ENCODE data around the gene PAIP2. TPM values are rescaled to one million over a fixed set of nuclear protein-coding genes. Genes with fewer than 3 reads are reported as not detected.

Gene PAIP2
- total RNA-seq, 2 experiments from 2014 or later: 108 to 118 TPM

DNA sequence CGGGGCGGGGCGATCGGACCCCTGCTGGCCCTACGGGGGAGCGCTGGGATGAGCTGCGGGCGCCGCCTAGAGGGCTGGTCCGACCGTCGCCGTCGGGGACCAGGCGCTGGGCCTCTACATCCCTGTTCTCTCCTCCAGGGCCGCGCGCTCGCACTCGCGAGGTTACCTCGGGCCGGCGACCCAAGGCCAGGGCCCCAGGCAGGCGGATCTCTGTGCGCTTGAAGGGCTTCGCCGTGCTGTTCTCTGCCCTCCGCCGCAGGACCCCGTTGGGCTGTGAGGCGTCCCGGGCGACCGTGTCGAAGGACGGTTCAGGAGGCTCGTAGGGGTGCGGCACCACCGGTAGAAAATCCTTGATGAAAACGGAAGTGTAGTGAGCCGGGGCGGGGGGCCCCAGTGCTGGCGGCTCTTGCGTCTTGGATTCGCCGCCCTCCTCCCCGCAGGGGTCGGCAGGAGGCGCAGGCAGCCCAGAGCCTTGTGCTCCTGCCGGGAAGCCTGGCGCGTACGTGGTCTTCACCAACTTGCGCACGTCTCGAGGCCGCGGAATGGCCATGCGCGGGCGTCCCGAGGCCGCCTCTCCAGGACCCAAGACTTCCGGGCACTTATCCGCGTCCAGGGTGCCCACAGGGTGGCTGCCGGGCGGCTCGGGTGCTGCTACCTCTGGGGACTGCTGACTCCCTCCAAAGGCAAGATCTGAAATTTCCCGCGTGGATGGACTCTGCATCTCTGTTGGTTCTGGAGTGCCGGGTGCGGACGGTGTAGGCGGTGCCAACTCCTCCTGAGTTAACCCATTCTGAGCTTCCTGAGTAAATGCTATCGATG is 51.2 kb downstream of the PAIP2 start:
- Mint-ChIP-seq H3K36me3 (peaks cover 15% of the 10 kb centered on the region), H3K9me3 (no peaks in the 10 kb centered on the region), H3K4me3 (peak overlapping the region; percentile 96), H3K27me3 (no peaks in the 10 kb centered on the region), H3K4me1 (peaks cover 52% of the 10 kb centered on the region), H3K27ac (peak overlapping the region; percentile 95)
- DNase-seq: peak; percentile 94
- POLR2A ChIA-PET: interaction anchor here (0.6 to 9.1 kb wide), 7 partner anchors 9 to 168 kb away, joined by 3 to 105 read pairs (median 6); partner anchors contain the start of genes MATR3, PAIP2, SPATA24 and UBE2D2
- peak; percentile 67 for ATAC-seq (ENCODE audit: low read depth)

DNA sequence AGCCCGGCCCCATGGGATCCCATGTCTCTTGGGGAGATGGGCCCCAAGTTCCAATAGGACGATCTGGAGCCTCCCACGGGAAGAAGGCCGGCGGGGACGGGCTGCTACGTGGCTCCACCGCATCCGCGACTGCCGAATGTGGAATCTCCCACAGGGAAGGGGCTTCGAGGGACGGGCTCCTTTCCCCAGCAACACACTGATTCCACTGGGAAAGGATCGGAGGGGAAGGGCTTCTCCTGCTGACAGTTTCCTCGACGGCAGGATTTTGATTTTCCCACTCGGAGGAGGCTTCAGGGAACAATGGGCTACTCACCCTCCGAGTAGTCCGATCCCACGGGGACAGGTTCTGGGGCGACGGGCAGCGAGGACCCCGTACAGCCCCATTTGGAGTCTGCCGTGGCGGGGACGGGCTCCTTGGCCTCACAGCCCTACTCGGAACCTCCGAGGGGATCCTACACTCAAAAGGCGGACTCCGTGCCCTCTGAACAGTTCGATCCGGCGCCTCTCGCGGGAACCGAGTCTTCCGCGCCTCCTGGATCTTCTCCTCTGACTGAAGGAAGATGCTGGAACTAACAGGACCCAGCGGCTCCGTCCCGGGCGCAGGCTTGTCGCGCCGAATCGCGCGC is 52.0 kb downstream of the PAIP2 start:
- POLR2A ChIA-PET: interaction anchor here (0.9 to 9.1 kb wide), 6 partner anchors 9 to 100 kb away, joined by 3 to 105 read pairs (median 6); partner anchors contain the start of genes MATR3, PAIP2 and SPATA24
- H3K27me3 Mint-ChIP-seq: no peaks in the 10 kb centered on the region
- H3K4me3 Mint-ChIP-seq: peak overlapping the region; percentile 96
- peak overlapping the region; percentile 95 for H3K27ac Mint-ChIP-seq
- peaks cover 17% of the 10 kb centered on the region for H3K36me3 Mint-ChIP-seq
- ATAC-seq (ENCODE audit: low read depth) (no peak), DNase-seq (no peak)
- peaks cover 49% of the 10 kb centered on the region for H3K4me1 Mint-ChIP-seq
- no peaks in the 10 kb centered on the region for H3K9me3 Mint-ChIP-seq

DNA sequence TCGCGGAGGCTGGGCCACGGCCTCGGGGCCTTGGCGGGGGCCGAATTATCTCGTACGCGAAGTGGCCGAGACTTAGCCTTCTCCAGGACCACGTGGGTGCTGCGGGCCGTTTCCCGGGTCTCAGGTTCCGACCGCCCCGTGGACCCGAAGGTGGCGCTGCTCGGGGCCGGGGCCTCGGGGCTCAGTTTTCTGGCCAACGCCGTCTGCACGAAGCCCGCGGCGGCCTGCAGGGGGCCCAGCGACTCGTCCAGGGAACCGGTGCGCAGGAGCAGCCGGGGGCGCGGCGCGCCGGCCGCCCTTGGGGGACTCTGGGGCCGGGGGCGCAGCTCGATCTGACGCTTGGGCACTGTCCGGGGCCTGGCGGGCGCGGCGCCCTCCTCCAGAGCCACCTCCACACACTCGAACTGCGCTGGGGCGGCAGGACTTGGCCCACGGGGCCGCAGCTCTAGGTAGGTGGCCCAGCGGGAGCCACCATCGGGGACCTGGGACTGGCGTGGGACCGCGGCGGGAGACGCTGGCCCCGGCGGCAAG is 52.5 kb downstream of the PAIP2 start:
- H3K4me1 Mint-ChIP-seq: peaks cover 46% of the 10 kb centered on the region
- H3K27me3 Mint-ChIP-seq: no peaks in the 10 kb centered on the region
- peak; percentile 84 for DNase-seq
- H3K4me3 Mint-ChIP-seq: peak overlapping the region; percentile 96
- peaks cover 18% of the 10 kb centered on the region for H3K36me3 Mint-ChIP-seq
- no peaks in the 10 kb centered on the region for H3K9me3 Mint-ChIP-seq
- peak; percentile 6 for ATAC-seq (ENCODE audit: low read depth)
- H3K27ac Mint-ChIP-seq: peak overlapping the region; percentile 95
- POLR2A ChIA-PET: interaction anchor here (0.5 to 9.1 kb wide), 4 partner anchors 10 to 101 kb away, joined by 3 to 105 read pairs (median 5); partner anchors contain the start of genes MATR3, PAIP2 and SPATA24

DNA sequence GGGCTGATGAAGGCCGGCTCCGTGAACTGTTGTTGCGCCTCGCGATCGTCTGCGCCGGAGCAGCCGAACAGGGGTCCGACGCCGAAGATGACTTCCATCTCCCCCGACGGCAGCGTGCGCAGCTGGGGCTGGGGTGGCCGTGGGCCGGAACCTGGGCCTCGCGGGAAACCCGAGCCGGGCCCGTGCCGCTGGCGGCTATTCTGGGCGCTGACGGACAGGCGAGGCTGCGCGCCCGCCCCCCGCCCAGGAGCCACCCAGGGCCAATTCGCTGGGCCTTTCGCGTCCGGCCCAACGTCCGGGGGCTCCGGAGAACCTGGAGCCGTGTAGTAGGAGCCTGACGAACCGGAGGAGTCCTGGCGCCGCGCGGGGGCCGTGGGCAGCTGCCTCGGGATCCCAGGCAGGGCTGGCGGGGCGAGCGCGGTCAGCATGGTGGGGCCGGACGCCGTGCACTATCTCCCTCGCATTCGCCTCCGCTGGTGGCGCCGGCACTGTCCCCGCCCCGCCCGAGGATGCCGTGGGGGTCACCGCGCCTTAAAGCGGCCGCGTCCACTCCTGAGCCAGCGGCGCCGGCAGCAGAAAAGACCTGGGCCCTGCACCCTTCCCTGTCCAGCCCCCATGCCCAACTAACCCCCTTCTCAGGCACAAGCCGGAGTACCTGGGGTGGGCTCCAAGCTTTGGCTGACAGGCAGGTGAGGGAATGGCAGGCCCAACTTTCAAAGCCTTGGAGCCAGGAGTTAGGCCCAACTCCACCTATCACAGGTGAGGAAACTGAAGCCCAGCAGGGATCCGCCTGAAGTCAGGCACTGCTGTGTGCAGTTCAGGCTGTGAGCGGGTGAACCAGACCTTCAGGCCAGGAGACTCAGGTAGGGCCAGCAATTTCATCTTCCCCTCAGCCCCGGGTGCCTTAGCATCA is 53.3 kb downstream of the PAIP2 start, which contains the start of gene PROB1:
Gene PROB1, minus strand, starts transcription at position 451 of the 913 bp plus-strand sequence. Its CDS starts 23 bp downstream, at position 428.
- no peak for DNase-seq
- peaks cover 45% of the 10 kb centered on the region for H3K4me1 Mint-ChIP-seq
- no peak for ATAC-seq (ENCODE audit: low read depth)
- peak within 1 kb of the TSS; percentile 95 for H3K27ac Mint-ChIP-seq
- POLR2A ChIA-PET: interaction anchor here (0.5 to 2.3 kb wide), 4 partner anchors 9 to 101 kb away, joined by 3 to 6 read pairs (median 4); partner anchors contain the start of genes MATR3 and SPATA24
- H3K27me3 Mint-ChIP-seq: no peaks in the 10 kb centered on the region
- peak within 1 kb of the TSS; percentile 96 for H3K4me3 Mint-ChIP-seq
- peaks cover 15% of the 10 kb centered on the region for H3K36me3 Mint-ChIP-seq
- H3K9me3 Mint-ChIP-seq: no peaks in the 10 kb centered on the region

DNA sequence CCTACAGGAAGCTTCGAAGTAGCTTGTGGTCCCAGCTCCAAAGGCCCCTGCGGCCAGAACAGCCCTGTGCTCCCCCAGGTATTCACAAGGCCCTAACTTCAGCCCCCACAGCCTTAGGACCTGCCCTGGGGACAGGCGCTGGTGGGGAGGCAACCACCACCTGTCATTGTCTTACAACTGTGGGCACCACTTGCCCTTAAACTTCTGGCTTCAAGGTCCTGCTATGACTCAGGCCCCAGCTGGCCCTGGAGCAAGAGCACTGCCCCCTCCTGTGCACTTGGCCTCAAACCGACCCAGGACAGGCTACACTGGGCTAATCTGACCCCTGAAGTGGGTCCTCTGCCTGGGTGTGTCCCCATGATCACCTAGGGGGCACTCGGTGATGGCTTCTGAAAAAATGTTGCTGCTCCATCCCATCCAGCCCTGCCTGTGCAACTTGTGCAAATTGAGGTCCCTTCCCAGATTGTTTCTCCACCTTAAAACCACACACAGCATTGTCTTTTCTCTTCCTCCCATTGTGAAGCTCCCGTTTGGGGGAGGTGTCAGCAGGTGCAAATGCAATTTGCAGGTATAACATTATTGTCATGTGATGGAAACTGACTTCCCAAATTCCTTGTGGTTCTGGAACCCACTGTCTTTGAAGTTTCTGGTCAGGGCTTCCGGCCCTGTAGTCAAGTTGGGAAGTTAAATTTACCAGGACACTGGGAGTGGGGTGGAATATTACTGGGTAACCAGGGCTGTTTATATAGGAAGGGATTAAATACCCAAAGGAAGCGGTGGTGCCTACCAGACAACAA is 54.4 kb downstream of the PAIP2 start:
- peaks cover 33% of the 10 kb centered on the region for H3K4me1 Mint-ChIP-seq
- H3K9me3 Mint-ChIP-seq: no peaks in the 10 kb centered on the region
- no peak overlapping the region for H3K27ac Mint-ChIP-seq
- H3K36me3 Mint-ChIP-seq: peaks cover 15% of the 10 kb centered on the region
- POLR2A ChIA-PET: interaction anchor here (0.8 to 1.2 kb wide), 5 partner anchors 8 to 96 kb away, joined by 3 to 4 read pairs (median 3); partner anchors contain the start of genes SPATA24 and STING1
- H3K4me3 Mint-ChIP-seq: no peak overlapping the region
- no peaks in the 10 kb centered on the region for H3K27me3 Mint-ChIP-seq
- DNase-seq (no peak), ATAC-seq (ENCODE audit: low read depth) (no peak)

DNA sequence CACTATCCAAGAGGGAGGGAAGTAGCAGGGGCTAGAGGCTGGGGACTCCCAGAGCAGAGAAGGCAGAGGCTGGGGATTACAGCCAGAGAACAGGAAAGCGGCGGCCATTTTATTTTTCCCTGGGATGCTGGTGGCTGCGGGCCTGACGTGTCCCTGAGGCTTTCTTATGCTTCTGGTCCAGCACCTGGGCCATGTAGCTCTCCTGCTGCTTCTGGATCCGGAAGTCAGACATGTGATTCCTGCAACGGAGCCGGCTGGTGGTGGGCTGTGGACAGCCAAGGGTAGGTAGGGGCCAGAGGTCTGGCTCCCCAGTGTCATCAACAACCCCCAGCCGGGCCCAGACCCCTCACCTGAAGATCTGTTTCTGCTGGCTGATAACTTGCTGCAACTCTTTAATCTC is 55.0 kb downstream of the PAIP2 start:
- peaks cover 17% of the 10 kb centered on the region for H3K36me3 Mint-ChIP-seq
- H3K4me1 Mint-ChIP-seq: peaks cover 27% of the 10 kb centered on the region
- POLR2A ChIA-PET: interaction anchor here (0.8 to 1.2 kb wide), 3 partner anchors 15 to 97 kb away, joined by 3 read pairs; partner anchors contain the start of gene STING1
- DNase-seq: no peak
- no peak overlapping the region for H3K27ac Mint-ChIP-seq
- no peak overlapping the region for H3K4me3 Mint-ChIP-seq
- no peaks in the 10 kb centered on the region for H3K27me3 Mint-ChIP-seq
- ATAC-seq (ENCODE audit: low read depth): no peak
- H3K9me3 Mint-ChIP-seq: no peaks in the 10 kb centered on the region

DNA sequence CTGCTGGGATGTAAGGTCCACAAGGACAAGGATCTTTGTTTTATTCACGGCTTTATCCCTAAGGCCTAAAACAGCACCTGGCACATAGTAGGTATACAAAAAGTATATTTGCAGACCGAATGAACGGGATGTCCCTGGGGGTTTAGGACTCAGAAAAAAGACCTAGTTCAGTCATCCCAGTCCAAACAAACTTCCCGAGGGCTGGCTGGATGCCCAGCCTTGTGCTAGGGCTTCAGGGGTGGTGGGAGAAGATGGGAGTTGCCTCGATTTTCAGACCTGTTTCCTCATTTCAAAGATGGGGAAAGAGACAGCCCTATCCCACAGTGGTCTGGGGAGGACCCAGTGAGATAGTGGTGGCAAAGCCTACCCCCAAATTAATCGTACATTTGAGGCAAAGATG is 56.3 kb downstream of the PAIP2 start:
- H3K27me3 Mint-ChIP-seq: no peaks in the 10 kb centered on the region
- no peak overlapping the region for H3K27ac Mint-ChIP-seq
- H3K4me1 Mint-ChIP-seq: peaks cover 31% of the 10 kb centered on the region
- no peak overlapping the region for H3K4me3 Mint-ChIP-seq
- DNase-seq (no peak), ATAC-seq (ENCODE audit: low read depth) (no peak)
- H3K36me3 Mint-ChIP-seq: peaks cover 16% of the 10 kb centered on the region
- H3K9me3 Mint-ChIP-seq: no peaks in the 10 kb centered on the region
- POLR2A ChIA-PET: interaction anchor here (0.7 kb wide), 1 partner anchor 207 kb away, joined by 3 read pairs; no protein-coding TSS in a partner anchor

DNA sequence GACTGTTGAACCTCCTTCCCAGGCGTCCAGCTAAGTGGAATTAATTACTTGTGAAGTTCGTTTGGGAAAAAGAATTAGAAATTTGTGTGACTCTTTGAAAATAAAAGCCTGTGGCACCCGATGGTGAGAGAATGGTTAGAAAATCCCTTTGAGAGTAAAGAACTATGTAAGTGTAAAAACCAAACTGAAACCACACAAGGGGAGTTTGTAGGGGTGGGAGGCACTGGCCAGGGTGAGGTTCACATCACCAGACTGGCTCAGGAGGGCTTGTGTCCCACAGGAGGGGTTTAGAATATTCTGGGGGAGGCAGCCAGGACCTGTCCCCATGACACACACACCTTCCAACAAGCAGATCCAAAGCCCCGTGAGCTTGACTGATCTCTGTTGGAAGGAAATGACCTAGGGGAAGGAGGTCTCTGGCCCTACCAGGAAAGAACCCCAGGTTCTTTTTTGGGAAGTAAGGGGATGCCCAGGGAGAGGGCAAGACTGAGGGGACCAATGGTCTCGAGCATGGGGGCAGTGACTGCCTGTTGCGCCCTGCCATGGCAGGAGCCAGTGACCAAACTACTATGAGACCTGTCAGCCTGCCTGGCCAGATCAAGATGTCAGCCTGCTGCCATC is 58.0 kb downstream of the PAIP2 start:
- H3K27me3 Mint-ChIP-seq: no peaks in the 10 kb centered on the region
- H3K9me3 Mint-ChIP-seq: no peaks in the 10 kb centered on the region
- DNase-seq: no peak
- no peak overlapping the region for H3K27ac Mint-ChIP-seq
- H3K4me1 Mint-ChIP-seq: peaks cover 43% of the 10 kb centered on the region
- no peak overlapping the region for H3K4me3 Mint-ChIP-seq
- ATAC-seq (ENCODE audit: low read depth): no peak
- POLR2A ChIA-PET: interaction anchor here (1.1 to 1.9 kb wide), 2 partner anchors 9 to 16 kb away, joined by 3 to 7 read pairs; partner anchors contain the start of gene MZB1
- H3K36me3 Mint-ChIP-seq: peaks cover 16% of the 10 kb centered on the region

DNA sequence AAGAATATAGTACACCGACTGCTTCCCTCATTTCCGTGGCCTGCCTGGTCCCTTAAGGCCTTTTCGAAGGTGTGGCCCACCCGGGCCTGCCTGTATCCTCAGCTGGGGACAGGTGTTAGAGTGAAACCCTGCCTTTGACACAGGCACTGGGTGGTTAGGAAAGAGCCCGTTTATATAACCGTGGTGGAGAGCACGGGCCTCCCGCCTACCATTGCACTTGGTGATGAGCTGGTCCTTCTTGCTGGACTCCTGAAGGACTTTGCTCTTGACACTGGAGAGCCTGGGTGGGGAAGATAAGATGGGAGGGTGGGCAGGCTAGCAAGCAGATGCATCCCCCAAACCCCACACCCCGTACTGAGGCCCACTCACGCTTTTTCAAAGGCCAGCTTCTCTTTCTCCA is 59.9 kb downstream of the PAIP2 start:
- peaks cover 35% of the 10 kb centered on the region for H3K4me1 Mint-ChIP-seq

DNA sequence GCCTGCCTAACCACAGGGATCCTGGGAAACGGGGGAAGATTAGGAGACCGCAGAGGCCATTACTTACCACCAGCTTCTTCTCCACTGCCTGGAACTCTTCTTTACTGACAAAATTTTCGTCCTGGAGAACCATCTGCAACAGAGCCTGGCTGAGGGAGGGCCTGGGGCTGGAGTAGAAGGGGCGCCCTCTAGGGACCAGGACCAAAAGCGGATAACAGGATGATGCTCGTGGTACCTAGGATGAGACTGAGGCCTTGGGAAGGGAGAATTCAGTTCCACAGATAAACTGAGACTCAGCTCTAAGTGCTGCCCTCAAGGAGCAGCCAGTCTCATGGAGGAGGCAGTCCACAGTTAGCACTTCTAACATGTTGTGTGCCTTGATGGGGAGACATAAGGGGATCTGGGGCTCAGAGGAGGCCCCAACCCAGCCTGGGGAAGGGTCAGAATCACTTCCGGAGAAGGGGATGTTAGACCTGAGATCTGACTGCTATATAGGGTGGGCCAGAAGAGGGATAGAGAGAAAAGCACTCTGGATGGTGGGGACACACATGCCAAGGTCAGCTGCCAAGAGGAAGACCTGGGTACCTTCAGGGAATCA is 61.0 kb downstream of the PAIP2 start:
- Mint-ChIP-seq H3K4me1 (peaks cover 32% of the 10 kb centered on the region), H3K36me3 (peaks cover 8% of the 10 kb centered on the region), H3K9me3 (no peaks in the 10 kb centered on the region), H3K4me3 (peak overlapping the region; percentile 96), H3K27me3 (no peaks in the 10 kb centered on the region), H3K27ac (peak overlapping the region; percentile 100)
- POLR2A ChIA-PET: interaction anchor here (1.2 to 4.6 kb wide), 5 partner anchors 10 to 158 kb away, joined by 3 to 28 read pairs (median 4); partner anchors contain the start of genes MZB1 and UBE2D2
- DNase-seq (no peak), ATAC-seq (ENCODE audit: low read depth) (no peak)

More for the DNA sequence above, 59.9 kb downstream of the PAIP2 start:
- Mint-ChIP-seq H3K9me3 (no peaks in the 10 kb centered on the region), H3K27me3 (no peaks in the 10 kb centered on the region), H3K4me3 (no peak overlapping the region), H3K36me3 (peaks cover 11% of the 10 kb centered on the region), H3K27ac (no peak overlapping the region)
- POLR2A ChIA-PET: interaction anchor here (1.3 to 4.6 kb wide), 2 partner anchors 8 to 11 kb away, joined by 5 to 28 read pairs; partner anchors contain the start of gene MZB1
- DNase-seq: no peak
- no peak for ATAC-seq (ENCODE audit: low read depth)

DNA sequence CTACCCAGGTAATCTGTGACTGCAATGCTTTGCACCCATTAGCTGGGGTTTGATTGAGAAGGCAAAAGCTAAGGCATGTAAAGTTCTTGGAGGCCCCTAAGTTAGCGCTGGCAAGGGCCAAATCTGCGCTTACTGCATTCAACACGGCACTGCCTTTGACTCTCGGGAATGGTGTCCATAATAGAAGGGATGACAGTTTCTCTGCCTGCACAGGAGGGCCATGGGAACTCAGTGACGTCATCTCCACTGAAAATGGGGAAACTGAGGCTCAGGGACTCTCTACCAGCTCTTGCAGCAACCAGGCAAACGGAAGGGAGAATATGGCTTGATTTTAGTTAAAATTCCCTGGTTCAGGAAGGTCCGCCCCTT is 61.7 kb downstream of the PAIP2 start:
- POLR2A ChIA-PET: interaction anchor here (0.7 to 4.6 kb wide), 9 partner anchors 8 to 158 kb away, joined by 3 to 28 read pairs (median 4); partner anchors contain the start of genes MATR3, MZB1 and UBE2D2
- Mint-ChIP-seq H3K4me1 (peaks cover 35% of the 10 kb centered on the region), H3K9me3 (no peaks in the 10 kb centered on the region), H3K27ac (peak overlapping the region; percentile 100), H3K27me3 (no peaks in the 10 kb centered on the region), H3K36me3 (peaks cover 4% of the 10 kb centered on the region), H3K4me3 (peak overlapping the region; percentile 96)
- ATAC-seq (ENCODE audit: low read depth) (no peak), DNase-seq (no peak)
